HFFc6 (cell line): ENCODE data around the gene RAX2. TPM values are rescaled to one million over a fixed set of nuclear protein-coding genes. Genes with fewer than 3 reads are reported as not detected.

Source experiments
- DNase-seq: peaks from one replicate; pipeline ENCODE4 v3.0.0-alpha.2; 2018
- H3K27ac Mint-ChIP-seq: 2 replicates; pipeline ENCODE4 v1.8.0; 2020; ENCODE audit warnings: mild to moderate bottlenecking, mixed read lengths
- H3K27me3 Mint-ChIP-seq: 2 replicates; pipeline ENCODE4 v1.8.0; 2021; ENCODE audit warnings: mild to moderate bottlenecking, moderate library complexity, mixed read lengths; ENCODE audit not compliant: insufficient read depth
- H3K36me3 Mint-ChIP-seq: 2 replicates; pipeline ENCODE4 v1.8.0; 2021; ENCODE audit warnings: low read depth, mixed read lengths
- H3K4me1 Mint-ChIP-seq: 2 replicates; pipeline ENCODE4 v1.8.0; 2020; ENCODE audit warnings: low read depth, mixed read lengths
- H3K4me3 Mint-ChIP-seq: 2 replicates; pipeline ENCODE4 v1.8.0; 2020; ENCODE audit warnings: mild to moderate bottlenecking, moderate library complexity, mixed read lengths
- H3K9me3 Mint-ChIP-seq: 2 replicates; pipeline ENCODE4 v1.8.0; 2020; ENCODE audit warnings: mild to moderate bottlenecking, mixed read lengths
- total RNA-seq, 6 experiments: library from RNA; stranded (reverse); fragmentation: NEBNext Ultra II Directional; extraction: Animal tissue kit (Norgen Biotek cat#: 25700); gene quantifications; 2 replicates in 1 of 6; 3 replicates in 5 of 6; pipeline ENCODE4 v1.2.3, GENCODE V29; 2021
- TF ChIP-seq, protein P1 (sequence below): fragments of 200-600 bp; sonication (generic); IDR thresholded peaks from 2 replicates; pipeline ENCODE4 v1.5.0; 2021; ENCODE audit warnings: antibody characterized with exemption, mild to moderate bottlenecking

The RAX2 gene
- total RNA-seq, 6 experiments from 2014 or later = not detected

- Mint-ChIP-seq H3K36me3 (peaks cover 19% of the 10 kb centered on the region), H3K4me3 (no peak overlapping the region), H3K27ac (no peak overlapping the region), H3K27me3 (peaks cover 6% of the 10 kb centered on the region), H3K4me1 (no peaks in the 10 kb centered on the region), H3K9me3 (peaks cover 25% of the 10 kb centered on the region)
- TF ChIP-seq, protein P1, sequence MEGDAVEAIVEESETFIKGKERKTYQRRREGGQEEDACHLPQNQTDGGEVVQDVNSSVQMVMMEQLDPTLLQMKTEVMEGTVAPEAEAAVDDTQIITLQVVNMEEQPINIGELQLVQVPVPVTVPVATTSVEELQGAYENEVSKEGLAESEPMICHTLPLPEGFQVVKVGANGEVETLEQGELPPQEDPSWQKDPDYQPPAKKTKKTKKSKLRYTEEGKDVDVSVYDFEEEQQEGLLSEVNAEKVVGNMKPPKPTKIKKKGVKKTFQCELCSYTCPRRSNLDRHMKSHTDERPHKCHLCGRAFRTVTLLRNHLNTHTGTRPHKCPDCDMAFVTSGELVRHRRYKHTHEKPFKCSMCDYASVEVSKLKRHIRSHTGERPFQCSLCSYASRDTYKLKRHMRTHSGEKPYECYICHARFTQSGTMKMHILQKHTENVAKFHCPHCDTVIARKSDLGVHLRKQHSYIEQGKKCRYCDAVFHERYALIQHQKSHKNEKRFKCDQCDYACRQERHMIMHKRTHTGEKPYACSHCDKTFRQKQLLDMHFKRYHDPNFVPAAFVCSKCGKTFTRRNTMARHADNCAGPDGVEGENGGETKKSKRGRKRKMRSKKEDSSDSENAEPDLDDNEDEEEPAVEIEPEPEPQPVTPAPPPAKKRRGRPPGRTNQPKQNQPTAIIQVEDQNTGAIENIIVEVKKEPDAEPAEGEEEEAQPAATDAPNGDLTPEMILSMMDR = no peak
- no peak for DNase-seq
Observed at GRCh38 chr19:3778899-3779723, 7.1 kb upstream of the RAX2 start.

DNA sequence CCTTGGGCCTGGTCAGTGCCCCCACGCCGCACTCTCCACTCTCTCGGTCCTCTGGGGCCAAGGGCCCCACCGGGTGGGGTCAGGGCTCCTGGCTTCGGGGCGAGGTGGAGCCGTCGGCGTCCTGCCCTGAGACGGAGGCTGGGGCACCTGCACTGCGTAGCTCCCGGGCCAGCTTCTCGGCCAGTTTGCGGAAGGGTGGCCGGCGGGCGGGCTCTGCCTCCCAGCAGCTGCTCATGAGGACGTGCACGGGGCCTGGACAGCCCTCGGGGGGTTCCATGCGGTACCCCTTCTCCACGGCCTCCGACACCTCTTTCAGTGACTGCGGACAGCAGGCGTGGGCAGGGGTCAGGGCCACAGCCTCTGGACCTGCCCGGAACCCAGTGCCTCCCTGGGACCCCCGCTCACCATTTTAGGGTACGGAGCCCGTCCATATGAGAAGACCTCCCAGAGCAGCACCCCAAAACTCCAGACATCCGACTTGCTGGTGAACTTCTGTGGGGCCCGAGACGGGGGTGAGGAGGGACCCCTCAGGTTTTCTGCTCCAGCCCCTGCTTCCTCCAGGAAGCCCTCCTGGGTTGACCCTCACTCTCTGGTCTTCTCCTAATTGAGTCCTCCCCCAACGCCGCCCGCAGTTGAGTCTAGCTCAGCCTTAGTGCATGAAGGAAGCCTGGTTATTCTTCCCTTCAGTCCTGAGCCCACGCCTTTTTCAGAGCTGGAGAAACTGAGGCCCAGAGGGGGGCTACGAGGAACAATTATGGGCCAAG is 6.3 kb upstream of the RAX2 start:
- TF ChIP-seq, protein P1 = no peak
- Mint-ChIP-seq H3K9me3 (peaks cover 25% of the 10 kb centered on the region), H3K4me1 (no peaks in the 10 kb centered on the region), H3K27me3 (peaks cover 12% of the 10 kb centered on the region), H3K4me3 (no peak overlapping the region), H3K27ac (no peak overlapping the region), H3K36me3 (peaks cover 19% of the 10 kb centered on the region)
- no peak for DNase-seq

DNA sequence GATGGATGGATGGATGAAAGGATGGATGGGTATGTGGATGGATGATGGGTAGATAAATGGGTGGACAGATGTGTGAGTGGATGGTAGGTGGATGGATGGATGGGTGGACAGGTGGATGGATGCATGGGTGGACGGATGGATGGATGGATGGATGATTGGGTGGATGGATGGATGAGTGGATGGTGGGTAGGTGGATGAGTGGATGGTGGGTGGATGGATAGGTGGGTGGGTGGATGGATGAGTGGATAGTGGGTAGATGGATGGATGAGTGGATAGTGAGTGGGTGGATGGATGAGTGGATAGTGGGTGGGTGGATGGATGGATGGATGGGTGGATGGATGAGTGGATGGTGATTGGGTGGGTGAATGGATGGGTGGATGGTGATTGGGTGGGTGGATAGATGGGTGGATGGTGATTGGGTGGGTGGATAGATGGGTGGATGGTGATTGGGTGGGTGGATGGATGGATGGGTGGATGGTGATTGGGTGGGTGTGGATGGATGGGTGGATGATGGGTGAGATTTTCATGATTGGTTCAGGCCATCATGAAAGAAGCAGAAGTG is 4.5 kb upstream of the RAX2 start:
- Mint-ChIP-seq H3K4me3 (no peak overlapping the region), H3K36me3 (peaks cover 9% of the 10 kb centered on the region), H3K27ac (no peak overlapping the region), H3K4me1 (no peaks in the 10 kb centered on the region), H3K9me3 (peaks cover 9% of the 10 kb centered on the region), H3K27me3 (peaks cover 10% of the 10 kb centered on the region)
- DNase-seq = no peak
- TF ChIP-seq, protein P1 = no peak

DNA sequence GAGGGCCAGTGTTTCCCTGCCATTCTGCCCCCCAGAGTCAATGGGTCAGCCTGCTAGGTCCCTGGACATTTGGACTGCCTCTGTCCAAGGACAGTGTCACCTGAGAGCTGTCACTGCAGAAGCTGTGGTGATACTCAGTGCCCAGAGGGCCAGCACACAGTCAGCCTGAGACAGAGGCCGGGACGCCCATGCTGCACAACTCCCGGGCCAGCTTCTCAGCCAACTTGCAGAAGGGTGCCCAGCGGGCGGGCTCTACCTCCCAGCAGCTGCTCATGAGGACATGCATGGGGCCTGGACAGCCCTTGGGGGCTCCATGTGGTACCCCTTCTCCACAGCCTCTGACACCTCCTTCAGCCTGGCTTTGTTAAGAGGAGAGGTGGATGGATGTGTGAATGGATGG is 3.8 kb upstream of the RAX2 start:
- no peaks in the 10 kb centered on the region for H3K4me1 Mint-ChIP-seq
- peaks cover 2% of the 10 kb centered on the region for H3K9me3 Mint-ChIP-seq
- peaks cover 1% of the 10 kb centered on the region for H3K36me3 Mint-ChIP-seq
- TF ChIP-seq, protein P1 = no peak
- no peak overlapping the region for H3K27ac Mint-ChIP-seq
- DNase-seq = no peak
- H3K27me3 Mint-ChIP-seq = peaks cover 10% of the 10 kb centered on the region
- H3K4me3 Mint-ChIP-seq = no peak overlapping the region

DNA sequence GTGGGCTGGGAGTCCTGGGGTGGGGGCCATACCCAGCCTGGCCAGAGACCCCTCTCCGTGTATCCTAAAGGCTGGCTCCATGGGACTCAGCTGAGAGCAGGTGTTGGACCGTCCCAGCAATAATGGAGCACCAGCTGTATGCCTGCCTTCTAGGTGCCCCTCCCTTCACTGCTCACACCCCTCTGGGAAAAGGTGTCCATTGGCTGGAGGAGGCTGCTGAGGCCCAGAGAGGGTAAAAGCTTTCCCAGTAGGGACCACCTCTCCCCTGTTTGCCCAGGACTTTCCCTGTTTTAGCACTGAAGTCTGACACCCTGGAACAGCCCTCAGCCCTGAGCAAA is 3.3 kb upstream of the RAX2 start:
- H3K9me3 Mint-ChIP-seq = no peaks in the 10 kb centered on the region
- no peak overlapping the region for H3K4me3 Mint-ChIP-seq
- no peak for DNase-seq
- H3K4me1 Mint-ChIP-seq = no peaks in the 10 kb centered on the region
- H3K36me3 Mint-ChIP-seq = no peaks in the 10 kb centered on the region
- TF ChIP-seq, protein P1 = no peak
- H3K27me3 Mint-ChIP-seq = peaks cover 10% of the 10 kb centered on the region
- no peak overlapping the region for H3K27ac Mint-ChIP-seq
